Epithelial cell of prostate (primary cell): ENCODE measurements around the gene DNAJC5G.
"Not testable (repeated sequence)": the region's sequence is repeated elsewhere in the genome, so short reads cannot be mapped to it uniquely, and the experiment has no call there.

Experiments
- DNase-seq: peaks from one replicate; pipeline ENCODE4 v3.0.0-alpha.2; 2011; ENCODE audit warnings: low read depth, low spot score
- H3K27ac ChIP-seq: fragments of 450-650 bp; 2 replicates; pipeline ENCODE4 v1.5.1; 2017; ENCODE audit warnings: mild to moderate bottlenecking

The DNAJC5G gene

DNA sequence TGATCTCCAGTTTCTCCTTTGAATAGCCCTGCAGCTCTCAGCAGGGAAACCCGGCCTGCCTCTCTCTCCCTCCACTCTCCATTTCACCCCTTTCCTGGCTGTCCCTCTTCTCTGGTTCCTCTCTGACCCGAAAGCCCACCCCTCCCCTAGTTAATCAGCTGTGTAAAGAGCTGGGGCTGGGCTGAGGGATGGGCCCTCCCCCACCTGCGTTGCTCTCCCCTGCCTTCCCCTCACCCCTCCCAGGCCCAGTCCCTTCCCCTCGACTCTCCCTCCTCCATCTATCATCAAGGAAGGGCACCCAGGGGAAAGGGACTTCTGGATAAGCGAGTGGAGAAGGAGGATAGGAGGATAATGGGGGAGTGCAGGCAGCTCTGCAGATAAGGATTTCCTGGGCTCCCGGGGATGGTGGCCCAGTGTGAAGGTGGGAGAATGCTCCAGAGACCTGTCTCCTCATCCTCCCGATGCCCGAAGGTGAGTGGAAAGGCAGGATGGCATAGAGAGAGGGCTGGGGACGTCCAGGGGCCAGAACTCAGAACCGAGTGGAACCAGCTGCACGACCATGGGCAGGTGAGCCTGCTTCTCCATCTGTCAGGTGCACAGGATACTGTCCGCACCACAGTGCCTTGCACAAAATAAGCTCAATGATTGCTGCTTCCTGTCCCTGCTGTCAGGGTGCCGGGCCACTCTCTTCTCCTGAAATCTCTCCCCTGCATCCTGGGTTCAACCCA, 24.4 kb upstream of the DNAJC5G start:
- no peak for DNase-seq
- H3K27ac ChIP-seq, result no peak overlapping the region

DNA sequence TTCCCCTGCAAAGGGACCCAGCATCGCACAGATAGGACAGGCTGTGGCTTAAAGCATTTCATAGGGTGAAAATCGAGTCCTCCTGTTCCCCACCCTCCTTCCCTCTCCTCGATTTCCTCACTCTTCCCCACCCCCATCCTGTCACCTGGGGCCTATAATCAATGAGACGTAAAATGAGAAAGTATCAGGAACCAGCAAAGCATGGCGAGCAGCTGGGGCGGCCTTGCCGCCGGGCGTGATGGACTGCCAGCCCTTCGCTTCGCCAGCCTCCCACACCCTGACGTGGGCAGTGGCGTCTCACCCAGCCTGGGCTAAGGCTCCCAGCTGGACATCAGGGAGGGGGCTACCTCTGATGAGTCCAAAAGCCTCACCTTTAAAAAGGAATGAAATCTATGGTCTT, 23.5 kb upstream of the DNAJC5G start:
- no peak for DNase-seq
- no peak overlapping the region for H3K27ac ChIP-seq

DNA sequence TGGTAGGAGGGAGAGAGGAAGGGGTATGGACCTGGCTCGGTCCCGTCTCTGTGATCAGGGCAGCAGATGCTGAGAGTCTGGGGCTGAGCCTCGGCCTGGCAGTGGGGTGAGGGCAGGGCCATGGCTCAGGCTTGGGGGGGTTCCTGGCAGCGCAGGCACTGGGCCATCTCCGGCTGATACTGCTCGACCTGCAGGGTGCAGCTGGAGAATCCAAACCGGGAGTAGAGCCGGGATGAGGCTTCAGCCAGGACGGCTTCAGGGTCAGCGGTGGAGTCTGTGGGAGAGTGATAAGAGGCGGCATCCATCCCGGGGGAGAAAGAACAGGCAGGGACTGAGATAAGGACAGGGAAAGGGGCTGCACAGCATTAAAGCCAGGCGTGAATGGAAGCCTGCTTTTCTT, 20.0 kb upstream of the DNAJC5G start:
- DNase-seq, result no peak
- no peak overlapping the region for H3K27ac ChIP-seq

DNA sequence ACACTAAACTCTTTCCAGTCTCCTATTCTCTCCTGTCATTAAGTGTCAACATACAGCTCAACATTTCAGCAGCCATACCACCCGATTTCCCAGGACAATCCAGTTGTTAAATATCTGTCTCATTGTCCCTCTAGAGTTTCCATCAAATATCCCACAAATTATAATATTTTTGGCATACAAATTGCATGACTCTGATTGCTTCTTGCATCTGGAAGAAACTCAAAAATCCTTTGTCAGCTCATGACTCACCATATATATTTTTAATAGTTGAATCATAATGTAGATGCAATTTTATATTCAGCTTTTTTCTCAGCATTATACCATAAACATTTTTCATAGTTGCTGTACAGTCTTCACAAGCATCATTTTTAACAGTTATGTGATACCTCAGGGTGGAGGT, 19.6 kb upstream of the DNAJC5G start:
- DNase-seq, result no peak
- H3K27ac ChIP-seq, result no peak overlapping the region

DNA sequence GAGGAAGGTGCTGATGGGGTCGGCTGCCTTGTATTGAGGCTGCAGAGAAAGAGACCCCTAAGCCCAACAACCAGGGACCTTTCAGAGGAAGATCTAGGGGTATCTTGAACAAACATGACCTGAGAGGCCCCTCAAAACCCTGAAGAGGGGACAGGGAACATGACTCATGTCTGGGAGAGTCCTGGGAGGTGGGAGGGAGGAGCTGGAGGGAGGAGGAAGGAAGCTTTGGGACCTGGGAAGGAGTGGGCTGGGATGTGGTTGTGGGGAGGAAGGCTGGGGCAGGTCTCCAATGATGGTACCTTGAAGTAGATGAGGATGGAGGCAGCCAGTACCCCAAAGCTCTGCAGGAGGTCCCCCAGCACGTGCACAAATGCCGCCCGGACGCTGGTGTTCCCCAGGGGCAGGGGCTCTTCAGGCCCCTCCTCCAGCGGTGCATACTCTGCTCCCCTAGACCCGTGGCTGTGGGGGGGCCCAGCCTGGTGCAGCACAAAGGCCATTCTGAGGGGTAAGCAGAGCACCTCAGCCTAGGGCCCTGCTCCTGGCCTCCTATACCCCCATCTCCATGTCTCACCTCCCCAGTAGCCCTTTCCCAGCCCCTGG, 18.3 kb upstream of the DNAJC5G start:
- no peak for DNase-seq
- H3K27ac ChIP-seq, result no peak overlapping the region

DNA sequence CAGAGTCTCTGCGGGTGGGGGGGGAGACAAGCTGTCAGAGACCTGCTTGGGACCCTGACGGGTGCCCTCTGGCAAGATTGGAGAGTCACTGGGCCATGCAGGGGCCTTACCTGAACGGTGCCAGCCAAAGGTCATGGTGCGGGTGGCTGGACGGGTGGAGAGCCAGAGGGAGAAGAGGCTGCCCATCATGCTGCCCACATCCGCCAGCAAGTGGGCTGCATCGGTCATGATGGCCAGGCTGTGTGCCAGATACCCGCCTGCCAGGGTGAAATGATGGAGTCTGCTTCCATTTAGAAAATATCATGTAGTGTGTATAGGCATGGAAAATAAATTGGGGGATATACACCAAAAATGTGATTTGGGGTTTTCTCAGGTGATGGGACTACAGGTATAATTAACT, 17.2 kb upstream of the DNAJC5G start:
- no peak overlapping the region for H3K27ac ChIP-seq
- DNase-seq, result no peak

DNA sequence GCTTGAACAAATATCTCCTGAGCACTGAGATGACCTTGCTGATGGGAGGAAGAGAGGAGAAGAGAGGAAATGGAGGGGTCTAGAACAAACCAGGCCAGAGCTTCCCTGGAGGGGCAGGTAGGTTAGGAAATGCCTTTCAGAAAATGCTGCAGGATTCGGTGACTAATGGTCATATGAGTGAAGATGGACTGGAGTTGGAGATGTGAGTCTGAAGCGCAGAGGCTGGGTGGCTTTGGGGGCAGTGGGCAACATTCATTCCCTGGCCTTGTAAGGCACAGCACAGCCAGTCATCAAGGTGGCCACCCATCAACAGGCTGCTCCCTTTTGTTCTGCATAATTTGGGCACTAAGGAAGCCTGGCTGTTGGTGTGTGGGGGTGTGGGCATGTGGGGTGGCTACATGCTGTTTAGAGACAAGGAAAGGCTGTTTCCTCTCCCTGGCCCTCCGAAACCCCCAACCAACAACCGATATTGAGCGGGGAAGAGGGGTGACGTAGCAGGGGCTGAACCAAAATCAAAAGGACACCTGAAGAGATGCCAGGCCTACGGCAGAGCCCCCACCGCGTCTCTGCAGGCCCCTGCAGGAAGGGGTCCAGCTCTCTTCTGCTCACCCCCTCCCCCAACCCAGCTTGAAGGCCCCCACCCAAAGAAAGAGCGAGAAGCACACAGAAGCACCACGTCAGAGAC, 13.8 kb upstream of the DNAJC5G start:
- H3K27ac ChIP-seq, result no peak overlapping the region
- no peak for DNase-seq

DNA sequence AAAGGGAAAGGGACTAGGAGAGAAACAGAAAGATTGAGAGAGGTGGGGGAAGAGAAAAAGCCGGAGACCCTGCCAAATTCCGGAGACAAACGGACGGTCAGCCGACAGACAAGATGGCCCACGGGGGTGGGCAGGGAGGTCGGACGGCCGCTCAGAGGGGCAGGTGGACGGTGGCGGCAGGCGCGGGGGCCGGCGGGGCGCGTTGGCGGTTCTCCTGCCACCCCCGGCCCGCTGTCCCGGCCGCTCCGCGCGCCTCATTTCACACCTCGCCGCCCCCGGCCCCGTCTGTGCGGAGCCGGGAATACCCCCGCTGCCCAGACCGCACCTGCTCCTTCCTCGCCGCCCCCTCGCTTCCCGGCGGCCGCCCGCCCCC, 13.3 kb upstream of the DNAJC5G start:
- no peak for DNase-seq
- no peak overlapping the region for H3K27ac ChIP-seq

DNA sequence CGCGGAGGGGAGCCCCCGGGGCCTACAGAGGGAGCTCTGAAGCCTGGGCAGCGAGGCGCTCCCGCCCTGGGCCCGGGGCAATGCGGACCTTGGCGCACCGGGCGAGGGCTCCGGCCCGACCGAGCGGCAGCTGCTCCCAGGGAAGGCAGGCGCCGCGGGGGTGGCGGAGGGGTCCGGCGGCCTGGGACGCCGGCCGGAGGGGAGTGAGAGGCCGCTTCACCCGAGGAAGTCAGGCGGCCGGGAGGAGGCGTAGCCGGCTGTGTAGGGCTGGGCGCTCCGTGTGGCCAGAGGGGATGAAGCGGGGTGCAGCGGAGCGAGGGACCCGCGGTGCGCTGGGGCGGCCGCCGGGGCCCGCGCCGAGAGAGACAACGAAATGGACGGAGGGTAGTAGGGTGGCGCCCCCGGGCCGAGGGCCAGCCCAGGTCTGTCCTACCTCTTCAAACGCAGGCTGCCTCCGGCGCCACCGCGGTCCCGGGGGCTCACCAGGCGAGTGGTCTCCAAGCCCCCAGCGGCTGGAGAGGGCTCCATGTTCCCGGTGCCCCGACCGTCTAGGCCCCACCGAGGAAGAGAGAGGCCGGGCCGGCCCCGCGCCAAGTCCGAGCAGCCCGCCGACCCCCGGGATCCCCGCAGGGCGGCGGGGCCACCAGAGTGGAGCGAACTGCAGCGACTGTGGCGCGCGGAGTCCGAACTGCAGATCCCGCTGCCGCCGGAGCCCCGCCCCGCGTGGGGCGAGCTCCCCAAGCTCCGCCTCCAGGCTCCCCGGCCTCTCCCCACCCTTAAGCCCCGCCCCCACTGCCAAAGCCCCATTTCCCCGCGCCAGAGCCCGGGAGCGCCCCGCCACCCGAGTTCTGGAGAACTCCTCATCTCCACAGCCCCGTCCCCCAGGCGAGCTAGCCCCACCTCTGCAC, 12.6 kb upstream of the DNAJC5G start, which contains the start of gene SLC30A3:
SLC30A3 (minus strand) TSS at position 669 of the 908 bp plus-strand sequence; CDS start at position 528, 141 bp downstream.
- no peak within 1 kb of the TSS for H3K27ac ChIP-seq
- DNase-seq, result no peak

DNA sequence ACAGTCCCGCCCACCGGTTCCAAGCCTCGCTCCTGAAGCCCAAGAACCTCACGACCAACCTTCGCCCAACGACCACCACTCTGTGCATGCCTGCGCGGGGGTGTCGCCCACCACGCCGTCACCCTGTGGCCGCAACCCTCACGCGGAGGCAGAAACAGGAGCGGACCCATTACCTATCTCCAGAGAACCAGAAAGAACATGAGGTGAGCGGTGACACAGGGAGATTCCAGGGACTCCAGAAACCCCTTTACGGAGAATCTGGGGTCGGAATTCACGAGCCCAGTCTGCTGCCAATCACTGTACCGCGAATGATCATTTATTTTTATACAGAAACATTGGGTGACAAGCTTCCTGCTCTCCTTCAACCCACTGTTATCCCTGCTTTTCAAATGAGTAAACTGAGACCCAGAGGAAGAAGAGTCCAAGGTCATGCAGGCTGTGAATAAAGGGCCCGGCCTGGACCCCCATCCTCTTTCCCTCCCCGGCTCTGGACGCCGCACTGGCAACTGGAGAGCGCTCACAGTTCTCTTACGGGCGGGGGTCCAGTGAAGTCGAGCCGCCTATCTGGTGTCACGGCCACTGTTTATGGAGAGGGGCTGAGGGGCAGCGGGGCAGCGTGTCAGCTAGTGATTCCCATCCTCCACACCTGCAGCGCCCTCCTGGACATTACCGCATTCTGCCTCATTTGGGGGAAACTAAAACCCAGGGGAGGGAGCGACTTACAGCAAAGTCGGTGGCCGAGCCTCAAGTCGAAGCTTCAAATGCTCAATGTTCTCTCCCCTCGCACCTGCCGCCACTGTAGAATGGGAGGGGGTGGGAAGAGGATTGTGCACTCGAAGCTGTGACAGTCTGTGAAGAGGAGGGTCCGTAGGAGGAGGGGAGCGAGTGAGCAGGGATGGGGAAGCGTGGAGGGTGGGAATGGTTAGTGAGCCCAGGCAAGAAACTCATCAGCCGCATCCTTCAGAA, 11.7 kb upstream of the DNAJC5G start:
- no peak overlapping the region for H3K27ac ChIP-seq
- no peak for DNase-seq

DNA sequence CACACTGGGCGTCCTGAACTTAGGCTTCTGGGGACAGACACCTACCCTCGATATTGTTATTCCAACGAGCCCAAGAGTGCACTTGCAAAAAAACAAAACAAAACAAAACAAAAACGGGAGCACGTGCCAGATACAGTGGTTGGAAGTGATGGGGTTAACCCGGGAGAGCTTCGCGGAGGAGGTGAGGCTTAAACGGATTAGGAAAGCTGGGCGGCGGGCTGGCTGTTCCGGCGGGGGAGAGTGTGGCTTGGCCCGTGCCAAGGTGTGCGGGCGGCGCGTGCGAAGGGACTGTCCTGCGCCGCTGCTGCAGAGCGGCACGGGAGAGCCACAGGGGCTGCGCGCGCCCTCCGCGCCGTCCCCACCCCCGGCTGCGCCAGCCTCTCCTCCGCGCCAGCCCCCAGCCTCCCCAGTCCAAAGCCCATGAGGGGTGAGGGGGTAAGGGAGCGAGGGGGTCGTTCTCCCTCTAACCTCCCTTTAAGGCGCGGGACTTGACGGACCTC, 10.9 kb upstream of the DNAJC5G start:
- H3K27ac ChIP-seq, result no peak overlapping the region
- no peak for DNase-seq

DNA sequence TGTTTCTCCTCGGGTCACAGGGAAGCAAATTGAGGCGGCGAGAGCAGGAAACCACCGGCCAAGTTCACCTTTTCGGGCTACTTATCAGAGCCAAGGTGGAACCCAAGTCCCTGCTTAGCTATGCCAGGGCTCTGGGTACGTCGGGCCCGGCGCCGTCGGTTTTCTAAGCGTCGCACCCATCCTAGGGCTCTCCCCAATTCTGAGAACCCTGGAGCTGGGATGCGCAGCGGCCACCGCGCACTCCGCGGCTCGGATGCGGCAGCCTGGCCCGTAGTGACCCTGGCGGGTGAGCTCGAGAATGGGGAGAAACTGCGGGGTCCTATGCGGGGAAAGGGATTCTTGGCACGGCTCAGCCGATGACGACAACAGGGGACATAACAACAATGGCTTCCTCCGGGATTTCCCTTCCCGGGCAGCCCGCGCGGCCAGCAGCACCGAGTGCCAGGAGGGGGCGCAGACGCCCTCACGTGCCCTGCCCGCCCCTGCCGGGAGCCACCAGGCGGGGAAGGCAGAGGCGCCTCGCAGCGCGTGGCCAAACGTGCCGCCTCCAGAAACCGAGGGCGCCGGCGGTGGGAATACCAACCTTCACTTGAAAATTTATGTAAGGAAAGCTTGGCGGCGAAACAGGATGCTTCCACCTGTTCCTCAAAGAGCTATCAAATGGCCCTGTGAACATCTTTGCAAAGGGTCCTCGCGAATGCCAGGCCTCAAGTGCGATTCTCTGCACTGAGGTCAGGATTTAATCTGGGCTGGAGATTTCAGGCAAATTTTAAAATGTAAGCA, 10.3 kb upstream of the DNAJC5G start:
- no peak overlapping the region for H3K27ac ChIP-seq
- no peak for DNase-seq

DNA sequence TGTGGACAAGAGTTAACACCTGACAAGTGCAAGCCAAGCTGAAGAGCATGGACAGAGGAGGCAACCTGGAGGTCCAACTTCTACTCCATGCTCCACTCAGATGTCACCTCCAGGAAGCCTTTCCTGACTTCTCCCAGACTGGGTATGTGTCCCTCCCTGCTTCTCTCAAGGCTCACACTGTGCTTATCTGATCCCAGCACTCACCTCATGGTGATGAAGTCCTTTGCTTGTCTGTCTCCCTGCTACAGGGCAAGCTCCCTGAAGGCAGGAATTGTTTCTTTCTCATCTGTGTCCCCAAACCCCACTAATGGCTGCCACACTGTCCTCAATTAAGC, 9.7 kb upstream of the DNAJC5G start:
- H3K27ac ChIP-seq, result no peak overlapping the region

DNA sequence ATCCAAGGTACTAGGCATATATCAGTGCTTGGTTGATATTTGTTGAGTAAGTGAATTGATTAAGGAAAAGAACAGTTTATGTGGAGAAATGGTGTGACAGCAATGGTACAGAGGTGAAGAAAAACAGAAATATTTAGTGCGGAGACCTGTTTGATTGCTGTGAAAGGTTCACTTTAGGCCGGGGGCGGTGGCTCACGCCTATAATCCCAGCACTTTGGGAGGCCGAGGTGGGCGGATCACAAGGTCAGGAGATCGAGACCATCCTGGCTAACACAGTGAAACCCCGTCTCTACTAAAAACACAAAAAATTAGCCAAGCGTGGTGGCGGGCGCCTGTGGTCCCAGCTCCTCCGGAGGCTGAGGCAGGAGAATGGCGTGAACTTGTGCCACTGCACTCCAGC, 6.9 kb upstream of the DNAJC5G start:
- H3K27ac ChIP-seq, DNase-seq: not testable (repeated sequence)

More for the DNA sequence above, 9.7 kb upstream of the DNAJC5G start:
- no peak for DNase-seq

DNA sequence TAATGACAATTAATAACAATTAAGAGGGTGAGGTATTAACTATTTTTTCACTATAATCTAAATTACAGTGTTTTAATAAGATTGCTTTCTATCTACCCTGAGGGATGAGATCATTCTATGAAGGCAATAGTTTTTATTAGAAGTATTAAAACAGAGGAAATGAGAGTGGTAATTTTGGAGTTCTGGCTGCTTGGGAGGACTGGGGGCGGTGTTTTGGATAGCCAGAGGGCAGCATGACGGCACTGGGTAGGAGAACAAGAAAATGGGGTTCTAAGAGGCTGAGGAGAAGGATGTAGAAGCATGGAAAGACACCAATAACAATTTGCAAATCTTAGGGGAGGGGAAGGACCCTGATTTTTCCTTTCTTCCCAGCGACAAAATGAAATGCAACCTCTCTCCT, 5.1 kb upstream of the DNAJC5G start:
- no peak overlapping the region for H3K27ac ChIP-seq
- no peak for DNase-seq

DNA sequence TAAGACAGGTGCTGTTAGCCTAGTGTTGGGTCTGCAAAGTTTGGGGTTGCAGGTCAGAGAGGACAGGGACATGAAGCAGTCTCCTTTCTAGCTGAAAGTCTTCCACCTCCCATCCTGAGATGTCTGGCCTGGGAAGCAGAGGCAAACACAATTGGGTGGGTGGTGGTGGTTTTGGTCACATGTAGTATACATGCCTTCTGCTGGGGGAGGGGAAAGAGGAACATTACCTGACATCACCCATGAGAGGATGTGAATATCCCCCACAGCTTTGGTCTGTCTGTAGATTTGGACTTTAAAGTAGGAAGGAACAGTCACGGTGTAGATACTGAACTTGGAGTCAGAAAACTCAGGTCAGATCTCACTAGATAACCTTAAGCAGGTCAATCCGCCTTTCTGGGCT, 4.6 kb upstream of the DNAJC5G start:
- no peak overlapping the region for H3K27ac ChIP-seq
- no peak for DNase-seq

DNA sequence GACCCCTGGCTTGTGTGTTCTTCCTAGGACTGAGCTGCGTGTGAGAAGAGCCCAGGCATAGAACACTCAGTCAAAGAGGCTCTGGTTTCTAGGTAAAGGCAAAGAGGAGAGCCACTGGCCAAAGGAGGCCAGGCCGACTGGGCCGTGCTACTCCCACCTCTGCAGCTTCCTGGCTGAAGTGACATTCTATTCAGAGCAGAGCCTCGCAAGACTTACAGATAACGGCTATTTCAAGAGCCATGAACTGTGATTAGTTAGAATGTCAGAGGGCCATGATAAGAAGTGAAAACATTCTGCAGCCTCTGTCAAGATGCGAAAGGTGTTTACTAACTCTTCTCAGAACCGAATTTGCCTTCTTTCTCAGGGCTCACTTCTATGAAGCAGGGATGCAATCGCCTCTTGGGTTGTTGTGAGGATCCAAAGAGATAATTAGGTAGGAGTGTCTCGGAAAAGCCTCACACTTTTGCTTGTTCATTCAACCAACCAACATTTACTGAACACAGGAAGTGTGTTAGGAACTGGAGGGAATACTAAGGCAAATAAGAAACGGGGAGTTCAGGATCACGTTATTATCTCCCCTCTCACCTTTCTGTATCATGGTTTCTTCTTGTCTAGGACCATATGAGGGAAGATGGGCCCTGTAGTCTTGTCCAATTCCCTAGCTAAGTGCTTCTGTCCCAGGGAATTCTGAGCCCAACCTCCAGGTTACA, 3.4 kb upstream of the DNAJC5G start:
- H3K27ac ChIP-seq, result no peak overlapping the region
- no peak for DNase-seq
